NCI-H1436 (cell line): ENCODE data around the gene FSCB.
A peak's percentile ranks its signal among the peaks of the same experiment; 100 is the strongest.
"Not testable (repeated sequence)": the region's sequence is repeated elsewhere in the genome, so short reads cannot be mapped to it uniquely, and the experiment has no call there.

Experiments used
- DNase-seq: peaks from one replicate; lab custom pipeline; 2025; lab: John Stamatoyannopoulos, UW

The FSCB gene

GRCh38 chr14:44507183-44507582 lies at the start of gene FSCB:
Gene FSCB (minus strand): TSS chr14:44507283. CDS start chr14:44506987, 296 bp downstream.
- DNase-seq = no peak

- DNase-seq = no peak
Measured at GRCh38 chr14:44531658-44532057, 24.6 kb upstream of the FSCB start.

GRCh38 chr14:44530475-44530874 lies 23.4 kb upstream of the FSCB start:
- DNase-seq = no peak

GRCh38 chr14:44529026-44529425 lies 21.9 kb upstream of the FSCB start:
- no peak for DNase-seq

- DNase-seq = no peak
Measured at GRCh38 chr14:44528180-44528579, 21.1 kb upstream of the FSCB start.

GRCh38 chr14:44525237-44525636 lies 18.2 kb upstream of the FSCB start:
- DNase-seq = no peak

GRCh38 chr14:44515668-44516067 lies 8.6 kb upstream of the FSCB start:
- not testable (repeated sequence) for DNase-seq

- DNase-seq = no peak
Measured at GRCh38 chr14:44508834-44509233, 1.8 kb upstream of the FSCB start.

GRCh38 chr14:44505588-44505987 lies 1.5 kb downstream of the FSCB start:
- DNase-seq = no peak

- no peak for DNase-seq
Measured at GRCh38 chr14:44497148-44497547, 9.9 kb downstream of the FSCB start.

GRCh38 chr14:44494137-44494536 lies 12.9 kb downstream of the FSCB start:
- no peak for DNase-seq

GRCh38 chr14:44490966-44491365 lies 16.1 kb downstream of the FSCB start:
- DNase-seq = no peak

- no peak for DNase-seq
Measured at GRCh38 chr14:44477953-44478352, 29.1 kb downstream of the FSCB start.

GRCh38 chr14:44468771-44469170 lies 38.3 kb downstream of the FSCB start:
- DNase-seq = no peak

GRCh38 chr14:44463356-44464004 lies 43.6 kb downstream of the FSCB start:
- peak; percentile 50 for DNase-seq

GRCh38 chr14:44462381-44462780 lies 44.7 kb downstream of the FSCB start:
- peak; percentile 9 for DNase-seq

GRCh38 chr14:44461811-44462210 lies 45.3 kb downstream of the FSCB start:
- no peak for DNase-seq
